ENCODE data around the gene JAM2.
"Not testable (repeated sequence)": the region's sequence is repeated elsewhere in the genome, so short reads cannot be mapped to it uniquely, and the experiment has no call there.

JAM2 gene

GRCh38 chr21:25646474-25646873 is 7.4 kb downstream of the JAM2 start:
- no peak for DNase-seq (ENCODE audit: low read depth)

GRCh38 chr21:25647647-25648046 is 8.6 kb downstream of the JAM2 start:
- DNase-seq (ENCODE audit: low read depth) = no peak

- DNase-seq (ENCODE audit: low read depth) = no peak
Observed at GRCh38 chr21:25649146-25649545, 10.1 kb downstream of the JAM2 start.

- no peak for DNase-seq (ENCODE audit: low read depth)
Observed at GRCh38 chr21:25656412-25656811, 17.4 kb downstream of the JAM2 start.

- DNase-seq (ENCODE audit: low read depth) = no peak
Observed at GRCh38 chr21:25657140-25657539, 18.1 kb downstream of the JAM2 start.

GRCh38 chr21:25658427-25659035 is 19.5 kb downstream of the JAM2 start:
- no peak for DNase-seq (ENCODE audit: low read depth)

GRCh38 chr21:25660233-25660632 is 21.2 kb downstream of the JAM2 start:
- no peak for DNase-seq (ENCODE audit: low read depth)

- no peak for DNase-seq (ENCODE audit: low read depth)
Observed at GRCh38 chr21:25664491-25664931, 25.5 kb downstream of the JAM2 start.

- DNase-seq (ENCODE audit: low read depth) = peak; percentile 8
Observed at GRCh38 chr21:25670726-25671125, 31.7 kb downstream of the JAM2 start.

GRCh38 chr21:25676451-25676850 is 37.4 kb downstream of the JAM2 start:
- no peak for DNase-seq (ENCODE audit: low read depth)

GRCh38 chr21:25682382-25682781 is 43.3 kb downstream of the JAM2 start:
- no peak for DNase-seq (ENCODE audit: low read depth)

- no peak for DNase-seq (ENCODE audit: low read depth)
Observed at GRCh38 chr21:25687787-25688186, 48.7 kb downstream of the JAM2 start.

GRCh38 chr21:25688275-25689155 is 49.5 kb downstream of the JAM2 start:
- peak; percentile 1 for DNase-seq (ENCODE audit: low read depth)

GRCh38 chr21:25689226-25689625 is 50.2 kb downstream of the JAM2 start:
- no peak for DNase-seq (ENCODE audit: low read depth)

- no peak for DNase-seq (ENCODE audit: low read depth)
Observed at GRCh38 chr21:25691976-25692375, 52.9 kb downstream of the JAM2 start.

- DNase-seq (ENCODE audit: low read depth) = not testable (repeated sequence)
Observed at GRCh38 chr21:25695461-25695860, 56.4 kb downstream of the JAM2 start.

GRCh38 chr21:25700741-25701140 is 61.7 kb downstream of the JAM2 start:
- DNase-seq (ENCODE audit: low read depth) = no peak

- no peak for DNase-seq (ENCODE audit: low read depth)
Observed at GRCh38 chr21:25701529-25701928, 62.5 kb downstream of the JAM2 start.

GRCh38 chr21:25708467-25709065 is 69.5 kb downstream of the JAM2 start:
- DNase-seq (ENCODE audit: low read depth) = peak; percentile 55

GRCh38 chr21:25709684-25710265 is 70.7 kb downstream of the JAM2 start:
- DNase-seq (ENCODE audit: low read depth) = no peak

- DNase-seq (ENCODE audit: low read depth) = no peak
Observed at GRCh38 chr21:25710550-25710949, 71.5 kb downstream of the JAM2 start.

GRCh38 chr21:25714066-25714465 is 75.0 kb downstream of the JAM2 start:
- not testable (repeated sequence) for DNase-seq (ENCODE audit: low read depth)

Data from EH (cell line).